Ramos (cell line): ENCODE data around the gene CEP128.
"Not testable (repeated sequence)": the region's sequence is repeated elsewhere in the genome, so short reads cannot be mapped to it uniquely, and the experiment has no call there.

Source experiments
- in situ Hi-C: fragments of 300-500 bp; cut with MboI; formaldehyde crosslinking; loops from one replicate; pipeline ENCODE4 v1.14.3; 2022; ENCODE audit warnings: low sequenced_read_pairs; ENCODE audit not compliant: unreplicated experiment

Gene CEP128

DNA sequence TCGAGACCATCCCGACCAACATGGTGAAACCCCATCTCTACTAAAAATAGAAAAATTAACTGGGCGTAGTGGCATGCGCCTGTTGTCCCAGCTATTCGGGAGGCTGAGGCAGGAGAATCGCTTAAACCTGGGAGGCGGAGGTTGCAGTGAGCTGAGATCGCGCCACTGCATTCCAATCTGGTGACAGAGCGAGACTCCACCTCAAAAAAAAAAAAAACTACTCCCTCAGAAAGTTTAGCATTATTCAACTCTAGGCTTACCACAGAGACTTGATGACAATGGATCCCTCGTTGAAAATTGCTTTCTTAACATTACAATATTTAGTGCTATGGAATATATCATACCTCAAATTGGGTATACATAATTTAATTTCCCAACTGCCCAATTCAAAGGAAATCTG, 29.5 kb downstream of the CEP128 start:
- in situ Hi-C loops = not testable (repeated sequence)

DNA sequence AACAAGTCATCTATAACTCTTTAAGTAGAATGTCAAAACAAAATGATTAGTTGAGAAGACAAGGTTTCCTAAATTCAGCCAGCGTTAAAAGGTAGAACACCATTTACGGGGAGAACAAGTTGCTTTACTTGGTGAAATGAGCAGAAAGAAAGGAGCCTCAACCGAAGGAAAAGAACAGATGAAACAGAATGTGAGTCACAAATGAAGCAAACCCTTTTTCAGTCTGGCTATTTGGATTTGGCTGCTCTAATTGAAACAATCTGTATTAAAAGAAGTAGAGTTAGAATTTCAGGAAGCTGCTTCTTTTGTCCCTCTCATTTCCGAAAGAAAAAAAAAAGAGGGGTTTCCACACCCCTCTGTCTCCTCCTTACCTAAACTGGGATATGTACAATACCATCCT, 34.6 kb downstream of the CEP128 start:
- in situ Hi-C loops = no loop called here

DNA sequence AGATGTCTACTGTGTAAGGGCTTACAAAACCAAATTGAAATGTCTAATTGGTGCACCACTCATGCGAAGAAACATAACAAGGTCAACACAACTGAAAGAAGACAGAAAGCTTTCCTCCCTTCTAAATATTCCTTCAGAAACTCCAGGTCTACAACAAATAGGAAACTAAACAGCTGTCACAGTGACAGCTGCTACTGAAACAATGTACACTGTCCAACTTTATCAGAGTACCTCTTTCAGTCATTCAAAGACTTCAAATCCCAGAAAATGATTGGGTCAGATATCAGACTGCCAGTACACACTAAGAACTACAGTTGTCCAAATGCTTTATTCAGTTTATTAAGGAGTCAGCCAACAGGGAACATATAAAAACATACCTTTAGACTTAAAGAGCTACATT, 35.2 kb downstream of the CEP128 start:
- in situ Hi-C loops = no loop called here

DNA sequence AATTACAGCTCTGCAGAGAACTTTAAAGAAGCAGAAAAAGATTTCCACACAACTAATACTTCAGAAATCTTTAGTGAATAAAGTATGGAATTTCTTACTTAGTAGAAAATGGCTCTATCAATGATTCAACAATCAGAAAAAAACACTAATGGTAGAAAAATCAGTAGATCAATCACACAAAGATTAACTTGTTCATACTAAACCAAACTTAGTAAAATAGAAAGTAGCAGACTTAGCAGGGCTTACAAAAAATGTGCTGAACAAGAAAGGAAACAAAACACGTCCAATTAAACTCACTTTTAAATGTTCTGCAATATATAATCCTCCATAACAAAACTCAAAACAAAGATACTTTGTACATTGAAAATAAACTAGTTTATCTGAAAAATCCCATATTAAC, 38.9 kb downstream of the CEP128 start:
- in situ Hi-C loops = no loop called here

DNA sequence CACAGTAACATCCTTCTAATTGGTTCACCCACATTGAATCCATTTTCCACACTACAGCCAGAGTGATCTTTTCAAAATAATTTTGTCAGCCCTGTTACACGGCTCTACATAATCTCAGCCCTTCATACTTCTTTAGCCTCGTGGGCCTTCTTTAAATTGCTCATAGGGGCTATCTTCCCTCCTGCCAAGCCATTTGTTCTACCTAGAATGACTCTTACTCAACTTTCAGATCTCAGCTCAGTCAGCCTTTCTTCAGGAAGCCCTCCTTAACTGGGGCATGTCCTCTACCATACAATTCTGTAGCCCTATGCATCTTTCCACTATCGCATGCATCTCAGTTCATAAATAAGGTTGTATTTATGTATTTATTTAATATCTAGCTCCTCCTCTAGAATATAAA, 39.7 kb downstream of the CEP128 start:
- in situ Hi-C loops = no loop called here

DNA sequence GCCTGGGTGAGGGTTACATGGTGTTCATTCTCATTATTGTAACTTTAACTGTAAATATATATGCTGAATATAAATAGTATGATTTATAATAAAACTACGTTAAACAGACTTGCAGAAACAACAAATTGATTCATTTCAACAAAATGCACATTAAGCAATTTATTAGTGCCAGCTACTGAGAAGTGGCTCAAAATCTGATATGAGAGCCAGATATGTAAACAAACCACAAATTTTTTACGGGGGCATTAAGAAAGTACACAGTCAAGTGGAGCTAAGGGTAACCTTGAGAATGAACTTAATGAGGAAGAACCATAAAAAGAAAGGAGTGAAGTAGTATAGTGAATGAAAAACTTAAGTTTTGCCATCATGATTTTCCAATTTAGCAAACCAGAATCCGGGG, 40.3 kb downstream of the CEP128 start:
- in situ Hi-C loops = no loop called here

DNA sequence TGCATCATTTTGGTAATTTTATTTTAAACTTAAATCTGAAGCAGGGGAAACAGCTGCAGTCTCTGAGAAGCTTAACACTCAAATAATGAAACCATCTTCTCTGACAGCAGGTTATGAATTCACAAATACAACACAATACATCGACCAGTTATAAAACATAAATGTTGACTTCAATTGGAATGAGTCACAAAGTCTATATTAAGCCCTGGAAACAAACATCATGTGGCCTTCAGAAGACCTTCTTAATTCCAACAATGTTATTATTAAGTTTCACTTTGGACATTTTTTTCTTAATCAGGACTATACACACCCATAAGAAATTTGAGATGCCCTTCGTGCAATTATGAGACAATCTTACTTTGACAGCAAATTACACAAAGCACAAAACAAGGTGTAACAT, 68.9 kb downstream of the CEP128 start:
- in situ Hi-C loops = no loop called here

DNA sequence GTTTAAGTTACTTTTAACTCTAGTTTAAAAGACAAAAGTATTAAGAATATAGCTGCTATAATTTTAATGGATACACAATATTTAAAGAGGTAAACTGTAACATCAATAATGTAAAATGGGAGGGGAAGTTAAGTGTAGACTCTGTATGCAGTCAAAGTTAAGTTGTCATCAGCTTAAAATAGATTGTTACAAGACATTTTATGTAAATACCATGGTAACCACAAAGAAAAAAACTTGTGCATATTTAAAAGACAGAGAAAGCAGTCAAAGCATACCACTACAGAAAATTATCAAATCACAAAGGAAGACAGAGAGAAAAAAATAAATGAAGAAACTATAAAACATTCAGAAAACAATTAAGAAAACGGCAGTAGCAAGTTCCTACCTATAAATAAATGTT, 73.3 kb downstream of the CEP128 start:
- in situ Hi-C loops = no loop called here

DNA sequence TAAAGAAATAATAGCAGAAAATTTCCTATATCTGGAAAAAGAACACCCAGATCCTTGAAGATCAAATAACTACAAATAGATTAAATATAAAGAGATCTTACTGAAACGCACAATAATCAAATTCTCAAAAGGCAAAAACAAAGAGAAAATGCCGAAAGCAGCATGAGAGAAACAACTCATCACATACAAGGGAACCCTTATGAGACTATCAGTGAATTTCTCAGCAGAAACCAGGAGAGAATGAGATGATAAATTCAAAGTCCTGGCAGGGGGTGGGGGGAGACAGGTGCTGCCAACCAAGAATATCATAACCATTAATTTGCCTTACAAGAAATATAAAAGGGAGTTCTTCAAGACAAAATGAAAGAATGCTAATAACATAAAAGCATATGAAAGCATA, 73.7 kb downstream of the CEP128 start:
- in situ Hi-C loops = no loop called here

DNA sequence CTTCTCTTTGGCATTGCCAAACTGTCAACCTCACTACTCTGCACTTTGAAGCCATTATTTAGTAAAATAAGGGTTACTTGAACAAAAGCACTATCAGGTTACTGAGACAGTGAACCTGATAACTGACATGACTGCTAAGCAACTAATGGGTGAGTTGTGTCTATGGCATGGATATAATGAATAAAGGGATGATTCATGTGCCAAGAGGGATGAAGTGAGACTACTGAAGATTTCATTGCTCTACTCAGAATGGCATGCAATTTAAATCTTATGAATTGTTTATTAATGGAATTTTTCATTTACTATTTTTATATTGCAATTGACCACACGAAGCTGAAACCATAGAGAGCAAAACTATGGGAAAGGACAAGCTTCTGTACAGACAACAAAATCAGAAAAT, 74.4 kb downstream of the CEP128 start:
- in situ Hi-C loops = no loop called here

DNA sequence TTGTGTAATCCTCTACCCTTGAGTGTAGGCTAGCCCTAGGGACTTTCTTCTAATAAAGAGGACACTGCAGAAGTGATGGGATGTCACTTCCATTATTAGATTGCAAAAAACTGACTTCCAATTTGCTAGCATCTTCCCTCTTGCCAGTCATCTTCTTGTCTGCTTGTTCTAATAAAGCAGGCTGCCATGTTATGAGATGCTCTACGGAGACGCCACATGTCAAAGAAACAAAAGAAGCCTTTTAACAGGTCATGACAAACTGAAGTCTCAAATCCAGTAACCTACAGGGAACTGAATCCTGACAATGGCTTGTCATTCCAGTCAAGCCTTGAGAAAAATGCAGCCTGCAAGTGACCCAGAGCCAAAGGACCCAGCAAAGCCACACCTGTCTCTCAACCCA, 76.0 kb downstream of the CEP128 start:
- in situ Hi-C loops = no loop called here

DNA sequence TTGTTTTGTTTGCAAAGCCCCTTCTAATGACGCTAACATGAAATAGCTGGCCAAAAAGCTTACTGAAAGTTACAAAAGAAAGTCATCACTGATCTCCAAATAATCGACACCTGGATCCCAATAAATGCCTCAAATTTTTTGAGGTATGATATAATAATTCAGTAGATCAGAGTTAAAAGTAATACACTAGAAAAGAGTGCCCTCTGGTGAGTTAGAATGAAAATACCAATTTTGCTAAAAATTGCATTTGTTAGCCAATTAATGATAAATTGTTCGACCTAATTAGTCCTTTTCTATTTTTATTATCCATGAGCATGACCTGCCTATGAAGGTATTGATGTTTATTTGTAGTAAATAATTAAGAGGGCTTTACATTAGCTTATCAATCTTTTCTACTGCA, 78.6 kb downstream of the CEP128 start:
- in situ Hi-C loops = no loop called here

DNA sequence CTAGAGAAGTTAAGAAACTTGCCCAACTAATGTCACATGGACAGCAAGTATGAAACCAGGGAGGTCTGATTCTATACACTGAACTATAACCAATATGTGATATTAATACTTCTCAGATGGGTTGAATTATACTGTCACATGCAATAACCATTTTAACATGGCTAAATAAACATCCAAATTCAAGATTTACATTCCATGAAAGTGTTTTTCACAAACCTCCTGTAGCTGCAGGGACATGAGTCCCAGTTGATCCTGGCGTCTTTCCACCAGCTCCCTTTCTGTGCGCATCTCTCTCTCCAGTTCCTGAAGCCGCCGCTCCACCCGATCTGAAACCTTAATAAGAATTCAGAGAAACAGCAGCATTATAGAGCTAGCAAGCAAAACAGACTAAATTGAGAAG, 79.0 kb downstream of the CEP128 start:
- in situ Hi-C loops = no loop called here

DNA sequence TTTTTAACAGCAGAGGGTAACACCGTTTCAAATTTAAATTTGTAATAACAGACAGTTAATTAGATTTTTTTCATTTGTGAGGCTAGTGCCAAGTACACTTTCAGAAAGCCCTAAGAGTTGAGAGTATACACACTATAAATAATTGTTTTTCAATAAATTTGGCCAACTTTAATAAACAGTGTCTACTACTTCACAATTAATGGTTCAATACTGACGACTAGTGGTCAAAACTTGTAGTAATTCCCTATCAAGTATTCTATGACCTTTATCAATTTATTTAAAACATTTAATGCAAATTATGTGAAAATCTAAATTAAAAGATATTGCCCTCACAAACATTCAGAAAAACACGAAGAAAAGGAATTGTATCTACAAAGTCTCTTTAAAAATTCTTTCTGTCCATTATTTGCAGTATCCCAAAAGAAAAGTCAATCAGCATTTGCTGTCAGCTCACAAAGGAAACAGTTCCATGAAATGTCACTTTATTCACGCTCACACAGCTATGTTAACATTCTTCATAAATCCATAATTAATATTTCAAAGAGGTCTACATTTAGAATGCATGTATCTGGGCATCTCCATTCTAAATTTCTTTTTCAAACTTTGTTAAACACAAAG, 91.2 kb downstream of the CEP128 start:
- in situ Hi-C loops = no loop called here

DNA sequence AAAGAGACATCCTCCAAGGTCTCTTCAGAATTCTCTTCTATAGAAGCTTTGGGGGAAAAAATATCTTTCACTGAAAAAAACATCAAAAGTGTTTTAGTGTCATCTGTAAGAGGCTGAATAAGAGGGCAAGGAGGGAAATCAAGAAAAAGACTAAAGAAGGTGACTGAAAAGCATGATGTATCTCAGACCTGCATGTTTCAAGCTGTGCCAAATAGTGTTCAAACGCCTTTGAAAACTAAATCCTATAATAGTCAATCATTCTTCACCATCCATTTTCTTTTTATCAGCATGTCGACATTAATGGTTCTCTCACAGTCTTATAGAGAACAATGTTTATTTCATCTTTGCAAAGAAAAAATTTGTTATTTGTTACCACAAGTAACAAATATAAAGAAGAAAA, 94.5 kb downstream of the CEP128 start:
- in situ Hi-C loops = no loop called here

DNA sequence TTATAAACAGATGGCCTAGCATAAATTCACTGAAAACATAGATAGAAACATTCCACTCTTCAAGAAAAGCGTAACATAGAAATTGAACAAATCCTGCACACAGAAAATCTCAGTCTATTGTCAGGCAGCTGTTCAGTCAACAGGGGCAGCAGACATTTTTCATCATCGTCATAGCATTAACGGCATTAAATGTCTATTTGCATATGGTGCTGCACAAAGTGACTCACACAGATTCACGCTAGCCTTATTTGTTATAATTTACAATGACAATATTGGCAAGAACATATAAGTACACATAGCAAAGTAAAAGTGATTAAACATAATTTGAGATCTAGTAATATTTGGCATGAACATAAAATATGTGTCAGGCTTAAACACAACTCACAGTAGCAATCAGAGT, 95.7 kb downstream of the CEP128 start:
- in situ Hi-C loops = no loop called here

DNA sequence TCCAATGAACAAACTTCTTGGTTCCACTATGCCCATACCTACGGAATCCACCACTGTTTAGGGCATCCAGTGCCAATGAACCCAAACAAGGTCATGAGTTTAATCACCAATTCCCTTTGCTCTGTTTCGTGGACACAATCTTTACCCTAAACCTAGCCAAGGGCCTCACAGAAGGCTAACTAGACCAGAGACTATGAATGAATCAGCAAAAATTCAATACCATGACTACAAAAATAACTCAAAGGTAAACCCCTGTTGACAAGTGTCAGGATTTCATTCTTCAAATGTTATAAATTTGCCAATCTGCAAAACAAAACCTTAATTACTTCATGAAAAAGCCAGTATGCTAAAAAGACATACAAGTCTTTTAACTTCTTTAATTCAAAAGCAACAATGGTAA, 96.7 kb downstream of the CEP128 start:
- in situ Hi-C loops = no loop called here

DNA sequence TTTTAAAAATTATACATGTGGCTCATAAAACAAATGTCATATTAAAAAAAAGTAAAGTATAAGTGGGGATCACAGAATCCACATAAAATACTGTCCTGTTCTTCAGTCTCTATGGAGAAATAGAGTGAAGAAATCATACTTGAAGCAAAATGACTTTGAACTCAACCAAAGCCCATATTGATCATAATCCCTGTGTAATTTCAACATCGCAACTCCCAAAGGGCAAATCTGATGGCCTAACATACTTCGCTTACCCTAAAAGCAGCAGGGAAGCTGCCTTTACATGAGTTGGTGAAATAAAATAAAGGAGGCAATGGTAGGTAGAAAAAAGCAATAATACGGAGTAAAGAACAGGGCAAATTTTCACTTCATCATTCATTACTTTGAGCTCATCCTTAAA, 101.8 kb downstream of the CEP128 start:
- in situ Hi-C loops = no loop called here

DNA sequence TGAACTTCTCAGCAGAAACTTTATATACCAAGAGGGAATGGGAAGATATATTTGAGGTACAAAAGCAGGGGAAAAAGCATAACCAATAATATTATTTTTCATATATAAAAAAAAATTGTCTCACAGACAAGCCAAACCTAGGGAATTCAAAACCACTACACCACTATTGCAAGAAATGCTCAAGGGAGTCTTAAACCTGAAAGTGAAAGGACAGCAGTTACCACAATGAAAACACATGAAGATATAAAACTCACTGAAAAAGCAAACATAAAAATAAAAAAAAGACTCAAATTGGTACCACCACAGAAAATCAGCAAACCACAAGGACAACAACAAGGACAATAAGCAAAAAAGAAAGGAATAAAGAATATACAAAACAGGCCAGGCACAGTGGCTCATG, 131.9 kb downstream of the CEP128 start:
- in situ Hi-C loops = no loop called here

DNA sequence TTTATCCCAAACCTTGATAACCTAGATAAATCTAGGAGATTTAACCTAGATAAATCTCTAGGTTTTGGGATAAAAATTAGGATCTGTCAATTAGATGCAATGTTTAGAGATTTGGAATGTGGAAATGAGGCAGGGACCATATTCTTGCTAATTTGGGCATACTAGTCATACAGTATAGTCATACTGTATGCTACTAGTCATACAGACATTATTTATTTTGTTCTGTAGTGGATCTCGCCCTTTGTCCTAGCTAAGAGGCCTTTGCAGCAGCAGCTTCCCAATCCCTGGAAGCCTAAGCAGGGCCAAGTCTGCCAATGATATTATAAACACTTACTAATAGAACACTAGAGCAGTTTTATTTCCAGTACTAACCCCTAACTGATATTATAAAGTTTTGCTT, 136.4 kb downstream of the CEP128 start:
- in situ Hi-C loops = no loop called here

DNA sequence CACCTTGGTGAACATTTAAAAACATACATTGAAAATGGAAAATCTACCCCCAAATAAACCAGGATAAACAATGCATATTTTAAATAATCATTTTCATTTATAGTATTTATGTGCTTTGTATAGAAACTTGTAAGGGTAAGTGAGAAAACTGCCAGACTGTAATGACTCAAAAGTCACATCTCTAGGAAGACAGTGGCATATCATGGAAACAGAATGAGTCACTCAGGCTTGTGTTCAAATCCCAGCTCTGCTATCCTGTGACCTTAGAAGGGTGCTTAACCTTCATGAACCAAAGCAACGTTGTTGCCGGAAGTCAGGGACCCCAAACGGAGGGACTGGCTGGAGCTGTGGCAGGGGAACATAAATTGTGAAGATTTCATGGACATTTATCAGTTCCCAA, 142.7 kb downstream of the CEP128 start:
- in situ Hi-C loops = no loop called here

DNA sequence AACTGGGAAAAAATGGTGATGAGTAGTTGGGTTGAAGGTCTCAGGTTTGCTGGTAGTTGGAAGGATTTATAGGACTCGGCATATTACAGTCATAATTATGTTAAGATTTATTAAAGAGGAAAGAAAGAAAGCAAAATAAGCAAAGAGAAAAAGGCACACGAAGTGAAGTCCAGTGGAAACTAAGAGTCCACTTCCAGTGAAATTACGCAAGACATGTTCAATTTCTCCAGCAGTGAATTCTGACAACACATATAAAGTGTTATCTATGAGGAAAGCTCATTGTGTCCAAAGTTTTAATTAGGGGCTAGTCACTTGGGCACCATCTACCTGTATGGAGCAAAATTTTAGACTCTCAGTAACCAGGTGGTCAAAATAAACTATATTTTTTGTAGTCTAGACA, 143.3 kb downstream of the CEP128 start:
- in situ Hi-C loops = no loop called here

DNA sequence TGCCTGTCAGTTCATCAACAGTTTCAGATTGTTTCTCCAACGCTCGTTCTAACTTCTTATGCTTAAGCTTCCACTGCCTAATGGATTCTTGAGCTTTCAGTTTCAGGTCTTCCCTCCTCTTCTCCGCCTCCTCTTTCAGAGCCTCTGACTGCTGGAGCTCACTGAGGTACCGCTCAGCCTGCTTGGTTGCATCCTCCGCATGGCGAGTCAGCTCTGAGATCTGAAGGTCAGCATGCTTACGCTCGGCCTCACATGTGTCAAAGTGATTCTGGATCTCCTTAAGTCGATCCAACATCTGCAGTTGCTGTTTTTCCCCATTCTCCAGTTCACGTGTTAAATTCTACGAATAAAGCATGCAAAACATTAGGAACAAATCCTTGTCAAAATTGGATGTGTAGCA, 148.8 kb downstream of the CEP128 start:
- in situ Hi-C loops = no loop called here
